HG03095 (cell line): ENCODE measurements around the gene PIP4K2C.
"Not testable (repeated sequence)": the region's sequence is repeated elsewhere in the genome, so short reads cannot be mapped to it uniquely, and the experiment has no call there.

Source experiments
- ATAC-seq: cut with Tn5 transposase; IDR thresholded peaks from one replicate; pipeline ENCODE4 v1.9.1; 2021; ENCODE audit warnings: moderate library complexity; ENCODE audit not compliant: unreplicated experiment

The PIP4K2C gene

GRCh38 chr12:57558864-57559263 lies 32.1 kb upstream of the PIP4K2C start:
- ATAC-seq: no peak

GRCh38 chr12:57560516-57560915 lies 30.5 kb upstream of the PIP4K2C start:
- ATAC-seq: no peak

DNA sequence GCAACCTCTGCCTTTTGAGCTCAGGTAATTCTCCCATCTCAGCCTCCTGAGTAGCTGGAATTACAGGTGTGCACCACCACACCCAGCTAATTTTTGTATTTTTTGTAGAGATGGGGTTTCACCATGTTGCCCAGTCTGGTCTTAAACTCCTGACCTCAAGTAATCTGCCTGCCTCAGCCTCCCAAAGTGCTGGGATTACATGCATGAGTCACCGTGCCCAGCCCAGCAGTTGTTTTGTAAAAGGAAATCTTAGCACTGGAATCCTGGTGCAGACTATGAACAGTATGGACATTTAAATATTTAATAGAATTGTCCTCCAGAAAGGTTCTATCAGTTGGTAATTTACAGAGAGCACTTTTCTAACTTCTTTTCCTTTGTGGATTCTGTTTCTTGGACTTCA lies 29.9 kb upstream of the PIP4K2C start:
- not testable (repeated sequence) for ATAC-seq

DNA sequence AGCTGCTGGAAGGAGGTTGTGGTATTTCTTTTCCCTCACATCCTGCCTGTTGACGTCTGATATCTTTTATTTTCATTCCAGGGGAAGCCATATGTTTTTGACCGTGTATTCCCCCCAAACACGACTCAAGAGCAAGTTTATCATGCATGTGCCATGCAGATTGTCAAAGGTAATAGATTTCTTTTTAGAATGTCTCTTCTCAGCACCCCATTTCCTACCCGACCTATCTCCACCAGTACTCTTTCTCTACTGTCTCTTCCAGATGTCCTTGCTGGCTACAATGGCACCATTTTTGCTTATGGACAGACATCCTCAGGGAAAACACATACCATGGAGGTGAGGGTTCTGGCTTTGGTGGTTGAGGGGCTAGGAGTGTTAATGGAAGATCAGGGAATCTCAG lies 27.6 kb upstream of the PIP4K2C start:
- ATAC-seq: no peak

DNA sequence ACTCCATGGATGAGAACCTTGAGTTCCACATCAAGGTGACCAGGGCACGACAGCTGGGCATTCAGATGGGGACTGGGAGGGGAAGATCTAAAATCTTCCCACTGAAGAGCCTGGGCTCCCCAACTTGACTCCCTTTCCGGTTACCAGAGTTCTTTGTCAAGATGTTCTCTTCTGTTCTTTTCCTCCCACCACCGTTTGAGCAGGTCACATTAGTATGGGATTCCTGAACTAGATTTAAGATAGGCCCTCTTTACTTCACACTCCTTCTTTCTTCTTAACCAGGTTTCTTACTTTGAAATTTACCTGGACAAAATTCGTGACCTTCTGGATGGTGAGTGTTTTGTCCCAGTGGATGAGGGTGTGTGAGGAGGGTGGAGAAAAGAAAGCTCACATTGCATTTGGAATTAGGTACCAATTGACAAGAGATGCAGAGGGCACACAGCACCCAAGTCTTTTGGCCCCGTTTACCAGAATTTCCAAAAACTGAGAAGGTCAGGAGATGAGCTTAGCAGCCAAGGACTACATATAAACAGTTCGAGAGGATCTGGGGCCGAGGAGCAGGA lies 26.7 kb upstream of the PIP4K2C start:
- ATAC-seq: no peak

DNA sequence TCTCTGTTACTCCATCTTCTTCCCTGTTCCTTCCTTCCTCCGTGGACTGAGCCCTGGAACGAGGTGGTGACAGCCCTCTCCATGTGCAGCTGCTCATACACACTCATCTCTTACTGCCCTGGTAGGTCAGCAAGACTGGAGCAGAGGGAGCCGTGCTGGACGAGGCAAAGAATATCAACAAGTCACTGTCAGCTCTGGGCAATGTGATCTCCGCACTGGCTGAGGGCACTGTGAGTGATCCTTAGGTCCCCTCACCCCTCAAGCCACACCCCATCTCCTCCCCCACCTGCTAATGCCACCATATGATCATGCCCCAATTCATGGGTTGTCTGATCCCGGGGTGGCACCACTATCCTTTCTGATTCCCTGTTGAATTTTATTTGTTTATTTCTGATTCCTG lies 22.2 kb upstream of the PIP4K2C start:
- no peak for ATAC-seq

GRCh38 chr12:57569858-57570257 lies 21.1 kb upstream of the PIP4K2C start:
- ATAC-seq: no peak

- ATAC-seq: not testable (repeated sequence)
Measured at GRCh38 chr12:57570438-57570837, 20.6 kb upstream of the PIP4K2C start.

DNA sequence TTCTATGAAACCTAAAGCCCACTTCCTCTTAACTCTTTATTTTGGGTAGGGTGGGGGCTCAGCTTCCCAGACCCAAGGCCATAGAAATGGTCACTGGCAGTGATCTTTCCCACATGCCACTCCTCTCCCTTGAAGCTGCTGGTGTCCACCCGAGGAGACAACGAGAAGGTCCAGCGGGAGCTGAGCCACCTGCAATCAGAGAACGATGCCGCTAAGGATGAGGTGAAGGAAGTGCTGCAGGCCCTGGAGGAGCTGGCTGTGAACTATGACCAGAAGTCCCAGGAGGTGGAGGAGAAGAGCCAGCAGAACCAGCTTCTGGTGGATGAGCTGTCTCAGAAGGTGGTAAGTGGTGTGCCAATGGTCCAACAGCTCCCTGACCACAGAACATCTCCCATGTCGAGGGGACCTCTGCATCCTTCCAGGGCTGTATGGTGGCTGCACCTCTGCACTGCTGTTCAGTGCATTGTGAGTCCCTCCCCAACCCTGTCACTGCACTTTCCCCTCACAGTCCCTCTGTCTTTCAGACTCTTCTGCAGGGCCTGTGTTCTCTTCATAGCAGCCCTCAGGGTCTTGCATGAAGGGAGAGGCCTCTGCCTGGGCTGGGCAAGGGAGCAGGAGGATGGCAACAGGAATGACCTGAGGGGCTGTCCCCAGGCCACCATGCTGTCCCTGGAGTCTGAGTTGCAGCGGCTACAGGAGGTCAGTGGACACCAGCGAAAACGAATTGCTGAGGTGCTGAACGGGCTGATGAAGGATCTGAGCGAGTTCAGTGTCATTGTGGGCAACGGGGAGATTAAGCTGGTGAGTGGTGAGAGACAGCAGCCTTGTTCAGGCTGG lies 18.8 kb upstream of the PIP4K2C start:
- ATAC-seq: no peak

- ATAC-seq: no peak
Measured at GRCh38 chr12:57574795-57575194, 16.2 kb upstream of the PIP4K2C start.

DNA sequence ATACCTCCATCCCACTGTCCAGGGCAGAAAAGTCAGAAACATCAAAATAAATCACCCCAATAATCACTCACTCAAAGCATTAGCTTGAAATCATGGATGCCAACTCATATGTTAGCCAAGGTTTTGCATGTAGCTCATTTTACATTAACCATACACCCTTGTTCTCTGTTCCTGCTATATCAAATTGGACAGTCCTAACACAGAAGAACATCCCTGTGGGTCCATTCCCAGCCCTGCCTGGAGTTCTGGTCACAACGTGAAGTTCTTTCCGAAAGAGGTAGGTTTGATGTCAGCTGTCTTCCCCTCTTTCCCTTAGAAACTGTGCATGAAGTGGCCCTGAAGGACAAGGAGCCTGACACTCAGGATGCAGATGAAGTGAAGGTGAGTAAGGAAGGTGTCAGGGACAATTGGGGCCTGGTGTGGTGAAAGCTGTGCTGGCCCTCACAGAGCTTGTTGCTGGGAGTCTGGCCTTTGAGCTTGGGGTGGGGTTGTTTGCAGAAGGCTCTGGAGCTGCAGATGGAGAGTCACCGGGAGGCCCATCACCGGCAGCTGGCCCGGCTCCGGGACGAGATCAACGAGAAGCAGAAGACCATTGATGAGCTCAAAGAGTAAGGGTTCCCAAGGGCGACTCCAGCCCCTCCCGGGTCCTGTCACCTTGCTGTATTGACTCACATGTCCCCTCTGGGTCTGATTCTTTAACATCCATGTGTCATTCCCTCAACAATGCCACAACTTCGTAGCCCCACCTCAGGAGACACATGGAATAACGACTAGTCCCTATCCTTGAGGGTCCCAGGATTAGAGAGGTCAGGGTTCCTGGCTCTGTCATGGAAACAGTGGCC lies 15.0 kb upstream of the PIP4K2C start:
- ATAC-seq: no peak

GRCh38 chr12:57576613-57577160 lies 14.3 kb upstream of the PIP4K2C start:
- ATAC-seq: no peak

DNA sequence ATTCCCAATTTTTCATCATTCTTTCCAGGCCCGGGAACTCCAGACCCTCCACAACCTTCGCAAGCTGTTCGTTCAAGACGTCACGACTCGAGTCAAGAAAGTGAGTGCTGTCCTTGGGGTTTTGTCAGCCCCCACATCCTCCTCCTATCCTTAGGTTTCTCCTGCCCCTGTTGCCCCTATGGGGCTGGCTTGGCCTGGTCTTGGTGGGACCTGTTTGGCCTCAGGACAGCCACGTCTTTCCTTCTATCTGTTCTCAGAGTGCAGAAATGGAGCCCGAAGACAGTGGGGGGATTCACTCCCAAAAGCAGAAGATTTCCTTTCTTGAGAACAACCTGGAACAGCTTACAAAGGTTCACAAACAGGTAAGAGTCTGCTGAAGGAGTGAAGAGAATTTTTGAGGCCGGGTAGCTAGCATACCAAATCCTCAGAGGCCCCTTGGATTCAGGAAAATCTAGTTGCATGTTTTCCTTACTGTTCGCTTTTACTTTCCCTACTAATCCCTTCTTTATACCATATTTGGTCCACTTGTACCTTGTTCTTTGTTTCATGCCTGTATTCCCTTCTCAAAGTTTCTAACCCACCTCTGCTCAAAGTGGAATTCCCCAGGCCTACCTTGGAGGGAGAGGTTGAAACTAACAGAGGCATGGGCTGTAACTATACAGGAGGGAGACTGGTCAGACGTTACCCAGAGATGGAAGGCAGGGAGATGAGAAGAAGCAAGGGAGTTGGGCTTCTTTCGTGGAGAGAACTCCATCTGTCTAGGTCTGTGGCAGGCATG lies 12.8 kb upstream of the PIP4K2C start:
- ATAC-seq: no peak

DNA sequence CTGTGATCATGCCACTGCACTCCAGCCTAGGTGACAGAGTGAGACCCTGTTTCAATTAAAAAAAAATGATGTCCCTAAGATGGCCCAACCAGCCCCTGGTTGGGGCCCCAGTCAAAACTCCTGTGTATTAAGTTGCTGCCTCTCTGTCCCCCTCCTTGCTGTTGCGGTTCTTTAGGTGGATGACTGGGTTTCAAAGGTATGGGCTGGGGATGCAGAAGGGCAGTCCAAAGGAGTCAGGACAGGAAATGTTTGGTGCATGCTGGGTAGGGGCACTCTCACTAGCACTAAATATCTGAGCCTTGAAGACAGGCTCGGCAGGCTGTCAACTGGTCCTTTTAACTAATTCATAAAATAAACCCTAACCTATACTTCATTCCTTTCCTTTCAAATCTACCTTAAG lies 12.0 kb upstream of the PIP4K2C start:
- ATAC-seq: no peak

GRCh38 chr12:57579677-57580465 lies 11.1 kb upstream of the PIP4K2C start:
- no peak for ATAC-seq

- no peak for ATAC-seq
Measured at GRCh38 chr12:57580466-57580795, 10.6 kb upstream of the PIP4K2C start.

- ATAC-seq: no peak
Measured at GRCh38 chr12:57581802-57582201, 9.2 kb upstream of the PIP4K2C start.

DNA sequence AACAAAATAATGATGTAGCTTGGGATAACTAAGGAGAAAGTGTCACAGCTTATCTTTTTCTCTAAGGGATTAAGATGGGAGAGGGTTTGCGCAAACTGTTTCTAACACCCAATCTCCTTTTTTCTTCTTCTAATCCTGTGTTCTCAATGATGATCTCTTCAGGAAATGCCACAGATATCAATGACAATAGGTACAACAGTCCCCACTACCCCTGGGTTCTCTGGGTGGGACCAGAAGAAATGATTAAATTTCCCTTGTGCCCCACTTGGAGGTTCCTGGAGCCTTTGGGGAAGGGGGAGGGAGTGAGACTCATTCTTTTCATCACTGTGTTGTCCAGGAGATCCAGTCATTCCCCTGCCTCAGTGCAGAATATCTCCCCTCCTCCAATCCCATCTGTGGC lies 8.6 kb upstream of the PIP4K2C start:
- ATAC-seq: no peak

DNA sequence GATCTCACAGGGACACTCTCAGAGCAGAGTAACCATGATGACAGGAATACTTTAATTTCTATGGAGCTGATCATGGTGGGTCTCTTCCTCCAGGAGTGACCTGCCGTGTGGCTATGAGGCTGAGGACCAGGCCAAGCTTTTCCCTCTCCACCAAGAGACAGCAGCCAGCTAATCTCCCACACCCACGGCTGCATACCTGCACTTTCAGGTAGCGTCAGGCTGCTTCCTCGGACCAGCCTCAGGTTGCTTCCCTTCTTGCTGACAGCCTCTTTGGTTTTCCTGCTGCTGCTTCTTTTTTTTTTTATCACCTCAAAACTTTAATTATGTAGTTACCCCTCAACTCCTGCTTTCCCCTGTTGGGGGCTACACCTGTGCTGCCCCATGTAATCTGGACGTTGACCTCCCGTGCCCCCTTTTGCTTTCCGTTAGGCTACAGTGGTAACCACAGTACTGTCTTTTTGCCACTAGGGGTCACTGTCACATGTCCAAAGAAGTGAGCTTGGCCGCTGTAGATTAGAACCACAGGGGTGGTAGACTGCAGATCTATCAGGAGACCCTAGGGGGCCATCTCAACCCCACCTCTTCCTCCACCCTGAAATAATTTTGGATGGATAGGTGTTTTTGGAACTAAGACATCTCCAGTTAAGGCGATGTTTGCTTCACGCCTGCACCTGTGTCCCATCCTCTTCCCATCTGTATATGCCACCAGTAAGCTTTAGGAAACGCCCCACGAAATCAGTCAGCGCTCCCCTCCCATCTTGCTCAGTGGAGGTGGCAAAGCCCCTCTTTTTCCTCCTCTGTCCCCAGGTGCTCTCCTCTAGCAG lies 7.8 kb upstream of the PIP4K2C start:
- ATAC-seq: peak; percentile 92
